ENCODE data around the gene ZMIZ1.

ZMIZ1 gene

DNA sequence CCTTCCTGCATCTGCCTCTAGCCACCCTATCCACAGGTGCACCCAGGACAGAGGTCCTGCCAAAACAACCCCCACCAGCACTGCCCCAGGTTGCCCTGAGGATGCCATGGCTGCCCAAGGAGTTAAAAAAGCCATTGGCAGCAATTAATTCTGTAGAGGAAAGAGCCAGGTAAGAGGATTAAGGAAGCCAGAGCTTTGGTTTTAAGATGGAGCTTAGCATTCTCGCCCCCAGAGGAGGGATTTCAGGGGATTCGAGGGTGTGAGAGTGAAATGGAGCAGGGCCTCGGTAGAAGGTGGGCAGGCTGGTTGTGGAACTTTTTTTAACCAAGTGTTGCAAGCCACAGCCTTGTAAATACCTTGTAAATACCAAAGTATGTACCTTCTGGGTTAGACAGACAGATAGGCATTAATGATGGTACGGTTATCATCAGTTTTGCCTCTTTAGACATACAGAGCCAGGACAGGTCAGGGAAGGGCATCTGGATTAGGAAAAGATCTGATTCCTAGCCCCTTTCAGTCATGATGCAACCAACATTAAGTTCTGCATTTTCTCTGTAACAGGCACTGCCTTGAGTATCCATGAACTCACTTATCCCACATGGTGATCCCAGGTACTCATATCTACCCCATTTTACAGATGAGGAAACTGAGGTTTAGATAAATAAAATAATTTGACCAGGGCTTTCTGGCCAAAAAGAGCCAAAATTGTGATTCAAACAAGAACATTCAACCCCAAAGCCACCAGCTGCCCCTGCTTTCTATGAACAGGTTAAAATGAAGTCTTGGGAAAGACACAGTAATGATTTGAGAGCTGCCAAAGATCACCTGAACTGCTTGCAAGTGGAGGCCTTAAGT is 157.9 kb downstream of the ZMIZ1 start:
- H3K36me3 ChIP-seq (ENCODE audit: control insufficient read depth in 2 of 2, insufficient read depth in 2 of 2, low read length in 2 of 2) = peaks cover 36 to 42% of the 10 kb centered on the region in 2 donors
- H3K9me3 ChIP-seq (ENCODE audit: control insufficient read depth in 2 of 2, low read length in 2 of 2) = no peaks in the 10 kb centered on the region
- no peaks in the 10 kb centered on the region for H3K27me3 ChIP-seq (ENCODE audit: control insufficient read depth in 2 of 2, insufficient read depth in 2 of 2, low read length in 2 of 2)
- no peak overlapping the region for H3K9ac ChIP-seq (ENCODE audit: low read depth in 1 of 2, low read length in 2 of 2)
- H3K27ac ChIP-seq (ENCODE audit: low read depth in 2 of 2, low read length in 2 of 2) = no peak overlapping the region
- no peak overlapping the region for H3K4me3 ChIP-seq (ENCODE audit: low read length in 2 of 2)
- H3K4me1 ChIP-seq (ENCODE audit: control insufficient read depth in 2 of 2, insufficient read depth in 2 of 2, low read length in 2 of 2) = peaks cover 0 to 4% of the 10 kb centered on the region in 2 donors

DNA sequence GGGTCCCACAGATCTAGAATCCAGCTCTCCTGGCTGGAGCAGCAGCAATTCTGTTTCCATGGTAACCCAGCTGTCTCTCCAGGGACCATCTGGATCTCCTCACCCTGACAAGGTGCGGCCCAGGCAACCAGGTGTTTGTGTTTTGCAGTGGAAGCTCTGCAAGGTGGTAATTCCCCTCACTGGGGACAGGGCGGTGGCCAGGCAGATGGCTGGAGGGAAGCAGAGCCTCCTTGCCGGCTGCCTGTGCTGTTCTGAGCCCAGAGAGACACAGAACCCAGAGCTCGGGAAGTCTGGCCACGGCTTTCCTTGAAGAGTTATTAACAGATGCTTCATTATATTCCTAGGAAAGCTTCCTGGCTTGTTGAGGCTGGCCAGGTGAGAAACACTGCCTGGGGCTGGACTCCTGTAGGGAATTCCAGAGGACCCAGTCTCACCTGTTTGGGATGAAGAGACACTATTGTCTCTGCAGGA is 160.3 kb downstream of the ZMIZ1 start:
- Histone ChIP-seq H3K9ac (ENCODE audit: low read depth in 1 of 2, low read length in 2 of 2) (no peak overlapping the region), H3K27ac (ENCODE audit: low read depth in 2 of 2, low read length in 2 of 2) (no peak overlapping the region), H3K4me3 (ENCODE audit: low read length in 2 of 2) (no peak overlapping the region), H3K4me1 (ENCODE audit: control insufficient read depth in 2 of 2, insufficient read depth in 2 of 2, low read length in 2 of 2) (no peaks in the 10 kb centered on the region), H3K9me3 (ENCODE audit: control insufficient read depth in 2 of 2, low read length in 2 of 2) (no peaks in the 10 kb centered on the region), H3K27me3 (ENCODE audit: control insufficient read depth in 2 of 2, insufficient read depth in 2 of 2, low read length in 2 of 2) (no peaks in the 10 kb centered on the region), H3K36me3 (ENCODE audit: control insufficient read depth in 2 of 2, insufficient read depth in 2 of 2, low read length in 2 of 2) (peaks cover 35 to 38% of the 10 kb centered on the region in 2 donors)

DNA sequence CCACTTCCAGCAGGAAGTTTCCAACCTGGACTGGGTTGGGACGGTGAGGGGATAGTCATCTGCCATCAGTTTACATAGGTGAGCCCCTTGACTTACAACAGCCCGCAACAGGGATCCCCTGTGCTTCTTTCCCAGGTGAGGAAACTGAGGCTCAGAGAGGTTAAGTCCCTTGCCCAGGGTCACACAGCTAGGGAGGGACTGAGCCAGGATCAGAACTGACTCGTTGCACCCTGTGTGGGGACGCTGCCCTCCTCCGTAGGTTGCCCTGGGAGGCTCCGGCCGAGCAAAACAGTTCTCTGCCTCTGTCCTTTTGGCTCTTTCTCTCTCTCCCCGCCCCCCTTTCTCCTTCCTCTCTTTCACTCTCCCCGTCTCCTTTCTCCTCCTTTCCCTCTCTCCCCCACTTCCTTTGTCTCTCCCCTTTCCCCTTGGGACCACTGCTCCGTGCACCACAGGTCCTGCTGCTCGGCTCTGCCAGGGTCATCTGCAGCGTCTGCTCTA is 161.1 kb downstream of the ZMIZ1 start:
- Histone ChIP-seq H3K4me3 (ENCODE audit: low read length in 2 of 2) (no peak overlapping the region), H3K9ac (ENCODE audit: low read depth in 1 of 2, low read length in 2 of 2) (no peak overlapping the region), H3K27me3 (ENCODE audit: control insufficient read depth in 2 of 2, insufficient read depth in 2 of 2, low read length in 2 of 2) (no peaks in the 10 kb centered on the region), H3K4me1 (ENCODE audit: control insufficient read depth in 2 of 2, insufficient read depth in 2 of 2, low read length in 2 of 2) (no peaks in the 10 kb centered on the region), H3K36me3 (ENCODE audit: control insufficient read depth in 2 of 2, insufficient read depth in 2 of 2, low read length in 2 of 2) (peaks cover 35 to 36% of the 10 kb centered on the region in 2 donors), H3K9me3 (ENCODE audit: control insufficient read depth in 2 of 2, low read length in 2 of 2) (no peaks in the 10 kb centered on the region), H3K27ac (ENCODE audit: low read depth in 2 of 2, low read length in 2 of 2) (no peak overlapping the region)

DNA sequence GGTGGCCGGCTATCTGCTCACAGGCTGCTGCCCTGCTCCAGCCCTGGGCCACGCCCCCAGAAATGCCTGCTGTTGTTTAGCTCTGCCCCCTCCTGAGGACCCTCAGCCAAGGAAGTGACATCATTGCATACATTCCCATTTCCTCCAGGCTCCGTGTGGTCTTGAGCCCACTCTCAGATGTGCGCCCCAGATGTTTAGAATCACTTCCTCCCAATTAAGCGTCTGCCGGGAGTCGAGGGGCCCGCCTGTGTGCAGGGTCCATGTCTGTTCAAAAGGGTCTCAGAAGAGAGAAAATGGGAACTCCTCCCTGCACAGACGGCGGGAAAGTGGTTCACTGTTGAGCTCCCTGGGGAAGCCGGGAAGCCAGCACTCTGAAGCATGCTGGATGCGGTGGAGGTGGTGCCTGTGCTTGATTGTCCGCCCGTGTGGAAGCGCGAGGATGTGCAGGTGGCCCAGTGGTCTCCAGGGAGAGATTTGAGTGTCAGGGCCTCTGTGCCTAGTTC is 161.6 kb downstream of the ZMIZ1 start:
- Histone ChIP-seq H3K4me3 (ENCODE audit: low read length in 2 of 2) (no peak overlapping the region), H3K36me3 (ENCODE audit: control insufficient read depth in 2 of 2, insufficient read depth in 2 of 2, low read length in 2 of 2) (peaks cover 35 to 37% of the 10 kb centered on the region in 2 donors), H3K9ac (ENCODE audit: low read depth in 1 of 2, low read length in 2 of 2) (no peak overlapping the region), H3K9me3 (ENCODE audit: control insufficient read depth in 2 of 2, low read length in 2 of 2) (no peaks in the 10 kb centered on the region), H3K4me1 (ENCODE audit: control insufficient read depth in 2 of 2, insufficient read depth in 2 of 2, low read length in 2 of 2) (no peaks in the 10 kb centered on the region), H3K27ac (ENCODE audit: low read depth in 2 of 2, low read length in 2 of 2) (no peak overlapping the region), H3K27me3 (ENCODE audit: control insufficient read depth in 2 of 2, insufficient read depth in 2 of 2, low read length in 2 of 2) (no peaks in the 10 kb centered on the region)

DNA sequence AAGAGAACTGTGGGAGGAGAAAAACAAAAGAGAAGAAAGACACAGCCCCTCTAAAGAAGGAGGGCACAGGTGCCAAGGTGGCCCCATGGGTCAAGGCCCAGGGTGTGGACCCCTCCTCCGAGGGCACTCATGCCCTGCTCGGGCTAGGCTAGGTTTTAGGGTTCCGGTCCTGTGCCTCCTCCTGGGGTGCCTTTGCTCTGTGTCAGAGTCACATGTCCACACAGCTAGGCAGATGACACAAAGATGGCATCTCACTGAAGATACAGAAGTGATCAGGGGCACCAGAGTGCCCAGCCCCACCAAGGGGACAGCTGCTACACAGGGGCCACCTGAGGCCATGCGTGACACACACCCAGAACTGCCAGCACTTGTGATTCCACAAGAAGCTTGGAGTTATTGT is 162.1 kb downstream of the ZMIZ1 start:
- H3K9ac ChIP-seq (ENCODE audit: low read depth in 1 of 2, low read length in 2 of 2) = no peak overlapping the region
- peaks cover 37% of the 10 kb centered on the region in 2 donors for H3K36me3 ChIP-seq (ENCODE audit: control insufficient read depth in 2 of 2, insufficient read depth in 2 of 2, low read length in 2 of 2)
- no peak overlapping the region for H3K4me3 ChIP-seq (ENCODE audit: low read length in 2 of 2)
- no peaks in the 10 kb centered on the region for H3K27me3 ChIP-seq (ENCODE audit: control insufficient read depth in 2 of 2, insufficient read depth in 2 of 2, low read length in 2 of 2)
- no peaks in the 10 kb centered on the region for H3K4me1 ChIP-seq (ENCODE audit: control insufficient read depth in 2 of 2, insufficient read depth in 2 of 2, low read length in 2 of 2)
- H3K9me3 ChIP-seq (ENCODE audit: control insufficient read depth in 2 of 2, low read length in 2 of 2) = no peaks in the 10 kb centered on the region
- H3K27ac ChIP-seq (ENCODE audit: low read depth in 2 of 2, low read length in 2 of 2) = no peak overlapping the region

DNA sequence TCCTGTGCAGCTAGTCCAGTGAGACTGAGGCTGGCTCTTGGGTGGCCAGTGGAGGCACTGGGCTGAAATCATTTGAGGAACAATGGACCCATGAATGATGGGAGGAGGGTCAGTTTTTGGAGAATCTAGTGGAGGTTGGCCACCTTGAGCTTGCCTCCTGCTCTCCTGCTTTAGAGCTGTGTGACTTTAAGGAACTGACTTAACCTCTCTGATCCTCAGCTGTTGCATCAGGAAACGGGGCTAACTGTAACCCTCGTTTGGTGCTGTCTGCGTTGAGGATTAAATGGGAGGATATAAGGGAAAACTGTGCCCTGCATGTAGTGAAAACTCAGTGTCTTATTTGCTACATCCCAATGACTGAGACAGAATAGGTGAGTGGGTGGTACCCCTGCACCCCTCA is 163.1 kb downstream of the ZMIZ1 start:
- Histone ChIP-seq H3K9me3 (ENCODE audit: control insufficient read depth in 2 of 2, low read length in 2 of 2) (no peaks in the 10 kb centered on the region), H3K27ac (ENCODE audit: low read depth in 2 of 2, low read length in 2 of 2) (no peak overlapping the region), H3K4me1 (ENCODE audit: control insufficient read depth in 2 of 2, insufficient read depth in 2 of 2, low read length in 2 of 2) (no peaks in the 10 kb centered on the region), H3K36me3 (ENCODE audit: control insufficient read depth in 2 of 2, insufficient read depth in 2 of 2, low read length in 2 of 2) (peaks cover 31 to 33% of the 10 kb centered on the region in 2 donors), H3K27me3 (ENCODE audit: control insufficient read depth in 2 of 2, insufficient read depth in 2 of 2, low read length in 2 of 2) (no peaks in the 10 kb centered on the region), H3K9ac (ENCODE audit: low read depth in 1 of 2, low read length in 2 of 2) (no peak overlapping the region), H3K4me3 (ENCODE audit: low read length in 2 of 2) (no peak overlapping the region)

DNA sequence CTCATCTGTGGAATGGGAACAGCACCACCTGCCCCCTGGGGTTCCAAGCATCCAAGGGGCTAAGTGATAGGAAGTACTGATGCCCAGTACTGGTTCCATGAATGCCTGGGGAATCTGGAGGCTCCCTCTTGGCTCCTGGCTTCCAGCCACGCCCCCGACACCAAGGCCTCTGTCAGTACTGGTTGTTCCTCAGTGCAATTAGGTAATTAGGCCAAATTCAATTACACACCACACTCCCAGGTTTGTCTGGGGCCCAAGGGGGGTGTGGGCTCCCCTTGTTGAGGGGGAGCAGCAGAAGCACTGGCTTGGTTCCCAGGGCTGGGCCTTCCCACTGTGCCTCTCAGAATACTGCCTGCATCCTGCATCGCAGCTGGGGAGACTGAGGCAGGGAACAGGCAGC is 164.1 kb downstream of the ZMIZ1 start:
- Histone ChIP-seq H3K36me3 (ENCODE audit: control insufficient read depth in 2 of 2, insufficient read depth in 2 of 2, low read length in 2 of 2) (peaks cover 26 to 28% of the 10 kb centered on the region in 2 donors), H3K27ac (ENCODE audit: low read depth in 2 of 2, low read length in 2 of 2) (no peak overlapping the region)

DNA sequence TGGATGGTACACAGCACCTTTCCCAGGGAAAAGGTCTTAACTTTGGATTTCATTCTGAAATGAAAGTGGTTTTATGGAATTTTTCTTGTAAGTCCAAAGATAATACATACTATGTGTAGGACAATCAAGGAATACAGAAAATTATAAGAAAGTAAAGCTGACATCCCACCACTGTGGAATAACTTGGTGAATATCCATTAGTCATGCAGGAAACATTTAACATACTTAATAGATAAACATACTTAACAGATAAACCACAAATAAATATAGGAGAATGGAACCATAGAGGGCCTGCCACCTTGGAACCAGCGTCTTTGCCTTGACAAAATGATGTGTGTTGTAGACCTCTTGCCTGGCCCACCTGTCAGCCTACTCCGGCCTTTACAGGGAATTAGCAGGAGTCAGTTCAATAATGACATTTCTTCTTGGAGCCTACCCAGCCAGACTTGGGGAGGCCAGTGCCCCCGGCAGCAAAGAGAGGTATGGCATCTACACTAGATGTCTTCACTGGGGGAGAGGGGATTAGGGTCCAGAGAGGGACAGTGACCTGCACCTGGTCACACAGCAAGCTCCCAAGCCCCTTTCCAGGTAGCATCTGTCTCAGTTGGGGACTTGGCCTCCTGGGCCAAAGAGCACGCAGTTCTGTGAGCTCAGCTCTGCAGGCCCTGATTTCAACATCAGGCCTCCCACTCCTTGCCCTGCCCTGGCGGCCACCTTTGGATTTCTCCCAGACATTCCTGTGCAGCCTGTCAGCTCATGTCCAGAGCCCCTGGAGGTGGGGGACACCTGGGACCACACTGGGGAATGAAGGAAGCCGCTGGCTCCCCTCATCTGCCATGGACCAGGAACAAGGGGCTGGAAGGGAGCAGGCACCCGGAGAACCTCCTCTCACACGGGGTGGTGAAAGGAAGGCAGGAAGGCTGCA is 165.9 kb downstream of the ZMIZ1 start:
- Histone ChIP-seq H3K9ac (ENCODE audit: low read depth in 1 of 2, low read length in 2 of 2) (no peak overlapping the region), H3K36me3 (ENCODE audit: control insufficient read depth in 2 of 2, insufficient read depth in 2 of 2, low read length in 2 of 2) (peaks cover 15 to 20% of the 10 kb centered on the region in 2 donors), H3K4me3 (ENCODE audit: low read length in 2 of 2) (no peak overlapping the region), H3K9me3 (ENCODE audit: control insufficient read depth in 2 of 2, low read length in 2 of 2) (no peaks in the 10 kb centered on the region), H3K4me1 (ENCODE audit: control insufficient read depth in 2 of 2, insufficient read depth in 2 of 2, low read length in 2 of 2) (no peaks in the 10 kb centered on the region), H3K27ac (ENCODE audit: low read depth in 2 of 2, low read length in 2 of 2) (no peak overlapping the region), H3K27me3 (ENCODE audit: control insufficient read depth in 2 of 2, insufficient read depth in 2 of 2, low read length in 2 of 2) (no peaks in the 10 kb centered on the region)

More for the DNA sequence above, 164.1 kb downstream of the ZMIZ1 start:
- Histone ChIP-seq H3K4me3 (ENCODE audit: low read length in 2 of 2) (no peak overlapping the region), H3K9me3 (ENCODE audit: control insufficient read depth in 2 of 2, low read length in 2 of 2) (no peaks in the 10 kb centered on the region), H3K9ac (ENCODE audit: low read depth in 1 of 2, low read length in 2 of 2) (no peak overlapping the region), H3K4me1 (ENCODE audit: control insufficient read depth in 2 of 2, insufficient read depth in 2 of 2, low read length in 2 of 2) (no peaks in the 10 kb centered on the region), H3K27me3 (ENCODE audit: control insufficient read depth in 2 of 2, insufficient read depth in 2 of 2, low read length in 2 of 2) (no peaks in the 10 kb centered on the region)

DNA sequence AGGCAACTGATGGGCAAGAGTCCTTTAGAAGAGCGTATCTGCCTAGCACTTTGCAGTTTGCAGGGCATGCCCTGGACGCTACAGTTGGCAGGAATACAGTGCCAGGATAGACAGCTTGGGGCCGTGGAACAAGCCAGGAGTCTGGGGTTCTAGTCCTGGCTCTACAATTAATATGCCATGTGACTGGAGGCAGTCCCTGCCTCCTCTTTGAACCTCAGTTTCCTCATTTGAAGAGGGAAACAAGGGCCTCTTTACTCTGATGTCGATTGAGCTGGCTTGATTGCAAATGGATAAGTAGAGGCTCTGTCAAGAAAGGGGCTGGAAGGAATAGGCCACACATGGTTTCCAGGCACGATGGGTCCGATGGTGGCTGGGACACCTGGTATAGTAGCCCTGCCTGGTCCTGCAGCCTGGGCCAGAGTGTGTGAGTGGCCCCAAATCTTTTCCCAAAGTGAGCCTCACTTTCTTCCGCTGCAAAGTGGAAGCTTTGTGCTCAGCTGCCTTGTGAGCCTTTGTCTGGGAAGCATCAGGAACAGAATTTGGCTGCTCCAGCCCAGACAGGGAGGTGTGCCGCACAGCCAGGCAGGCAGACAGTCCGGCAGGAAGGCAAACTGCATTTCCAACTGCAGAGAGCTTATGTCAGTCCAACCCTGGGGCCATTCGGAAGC is 167.1 kb downstream of the ZMIZ1 start:
- peak overlapping the region in 1 of 2 donors; percentile 5 for H3K27ac ChIP-seq (ENCODE audit: low read depth in 2 of 2, low read length in 2 of 2)
- peaks cover 11 to 18% of the 10 kb centered on the region in 2 donors for H3K36me3 ChIP-seq (ENCODE audit: control insufficient read depth in 2 of 2, insufficient read depth in 2 of 2, low read length in 2 of 2)
- no peaks in the 10 kb centered on the region for H3K27me3 ChIP-seq (ENCODE audit: control insufficient read depth in 2 of 2, insufficient read depth in 2 of 2, low read length in 2 of 2)
- no peak overlapping the region for H3K9ac ChIP-seq (ENCODE audit: low read depth in 1 of 2, low read length in 2 of 2)
- no peaks in the 10 kb centered on the region for H3K4me1 ChIP-seq (ENCODE audit: control insufficient read depth in 2 of 2, insufficient read depth in 2 of 2, low read length in 2 of 2)
- no peak overlapping the region for H3K4me3 ChIP-seq (ENCODE audit: low read length in 2 of 2)
- H3K9me3 ChIP-seq (ENCODE audit: control insufficient read depth in 2 of 2, low read length in 2 of 2) = no peaks in the 10 kb centered on the region

Measured in mucosa of rectum (tissue), 2 donors.